HG03342 (cell line): ENCODE measurements around the gene CENPX.
"Not testable (repeated sequence)": the region's sequence is repeated elsewhere in the genome, so short reads cannot be mapped to it uniquely, and the experiment has no call there.

ENCODE experiments used
- ATAC-seq: cut with Tn5 transposase; IDR thresholded peaks from one replicate; pipeline ENCODE4 v1.9.1; 2021; ENCODE audit warnings: mild to moderate bottlenecking, moderate library complexity; ENCODE audit not compliant: unreplicated experiment

The CENPX gene

DNA sequence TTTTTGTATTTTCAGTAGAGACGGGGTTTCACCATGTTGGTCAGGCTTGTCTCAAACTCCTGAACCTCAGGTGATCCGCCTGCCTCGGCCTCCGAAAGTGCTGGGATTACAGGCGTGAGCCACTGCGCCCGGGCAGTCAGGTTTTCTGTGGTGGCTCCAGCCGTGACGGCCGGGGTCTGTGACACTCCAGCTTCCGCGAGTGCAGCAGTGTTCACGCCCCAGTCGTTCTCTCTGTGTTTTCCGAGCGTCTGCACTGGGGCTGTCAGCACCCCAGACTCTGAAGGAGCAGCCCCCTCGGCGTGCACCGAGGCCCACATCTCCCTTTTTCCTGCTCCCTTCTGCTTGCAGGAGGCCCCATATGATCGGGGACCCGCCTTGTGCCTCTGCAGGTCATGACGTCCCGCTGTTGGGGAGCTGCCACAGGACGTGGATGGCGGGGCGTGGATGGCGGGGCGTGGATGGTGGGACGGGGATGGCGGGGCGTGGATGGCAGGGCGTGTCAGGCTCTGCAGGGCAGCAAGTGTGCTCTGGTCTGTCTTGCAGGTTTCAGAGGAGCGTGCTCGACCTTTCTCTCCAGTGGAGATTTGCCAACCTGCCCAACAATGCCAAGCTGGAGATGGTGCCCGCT is 39.6 kb downstream of the CENPX start:
- no peak for ATAC-seq

DNA sequence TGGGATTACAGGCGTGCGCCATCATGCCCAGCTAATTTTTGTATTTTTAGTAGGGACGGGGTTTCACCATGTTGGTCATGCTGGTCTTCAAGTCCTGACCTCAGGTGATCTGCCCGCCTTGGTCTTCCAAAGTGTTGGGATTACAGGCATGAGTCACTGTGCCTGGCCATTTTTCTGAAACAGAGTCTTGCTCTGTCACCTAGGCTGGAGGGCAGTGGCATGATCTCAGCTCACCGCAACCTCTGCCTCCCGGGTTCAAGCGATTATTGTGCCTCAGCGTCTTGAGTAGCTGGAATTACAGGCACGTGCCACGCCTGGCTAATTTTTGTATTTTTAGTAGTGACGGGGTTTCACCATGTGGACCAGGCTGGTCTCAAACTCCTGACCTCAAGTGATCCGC is 41.2 kb downstream of the CENPX start:
- not testable (repeated sequence) for ATAC-seq

DNA sequence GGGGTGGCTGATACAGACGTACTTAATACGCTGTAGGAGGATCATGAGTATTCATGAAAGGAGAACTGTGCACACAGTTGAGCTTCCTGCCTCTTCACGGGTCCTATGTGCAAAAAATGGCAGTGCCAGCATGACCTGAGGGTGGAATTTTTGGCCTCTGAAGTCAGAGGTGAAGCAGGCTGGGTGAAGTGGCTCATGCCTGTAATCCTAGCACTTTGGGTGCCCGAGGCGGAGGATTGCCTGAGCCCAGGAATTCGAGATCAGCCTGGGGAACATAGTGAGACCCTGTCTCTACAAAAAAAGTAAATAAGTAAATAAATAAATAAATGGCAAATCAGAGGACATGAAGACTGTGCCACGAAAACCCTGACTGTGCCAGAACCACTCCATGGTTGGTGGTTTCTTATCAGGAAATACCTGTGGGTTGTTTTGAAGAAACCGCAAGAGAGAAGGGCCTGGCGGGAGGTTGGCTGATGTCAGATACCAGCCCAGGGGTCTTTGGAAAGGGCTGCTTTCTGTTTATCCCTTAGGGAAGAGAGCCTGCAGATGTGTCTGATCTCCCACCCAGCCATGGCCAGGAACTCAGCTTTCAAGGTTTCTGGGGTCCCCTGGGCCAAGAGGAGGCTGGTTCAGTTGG is 41.9 kb downstream of the CENPX start:
- no peak for ATAC-seq

DNA sequence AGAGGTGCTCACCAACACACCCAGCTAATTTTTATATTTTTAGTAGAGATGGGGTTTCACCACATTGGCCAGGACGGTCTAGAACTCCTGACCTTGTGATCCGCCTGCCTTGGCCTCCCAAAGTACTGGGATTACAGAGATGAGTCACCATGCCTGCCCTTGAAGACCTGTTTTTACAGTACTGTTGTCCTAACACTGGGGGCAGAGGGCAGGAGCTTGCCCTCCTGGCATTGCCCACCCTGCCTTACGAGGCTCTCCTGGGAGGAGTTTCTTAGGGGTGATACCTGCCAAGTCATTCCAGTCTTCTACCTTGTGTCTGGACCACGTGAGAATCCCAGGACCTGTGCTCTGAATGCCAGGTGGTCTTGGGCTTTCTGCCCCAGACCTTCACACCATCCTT is 42.6 kb downstream of the CENPX start:
- no peak for ATAC-seq

DNA sequence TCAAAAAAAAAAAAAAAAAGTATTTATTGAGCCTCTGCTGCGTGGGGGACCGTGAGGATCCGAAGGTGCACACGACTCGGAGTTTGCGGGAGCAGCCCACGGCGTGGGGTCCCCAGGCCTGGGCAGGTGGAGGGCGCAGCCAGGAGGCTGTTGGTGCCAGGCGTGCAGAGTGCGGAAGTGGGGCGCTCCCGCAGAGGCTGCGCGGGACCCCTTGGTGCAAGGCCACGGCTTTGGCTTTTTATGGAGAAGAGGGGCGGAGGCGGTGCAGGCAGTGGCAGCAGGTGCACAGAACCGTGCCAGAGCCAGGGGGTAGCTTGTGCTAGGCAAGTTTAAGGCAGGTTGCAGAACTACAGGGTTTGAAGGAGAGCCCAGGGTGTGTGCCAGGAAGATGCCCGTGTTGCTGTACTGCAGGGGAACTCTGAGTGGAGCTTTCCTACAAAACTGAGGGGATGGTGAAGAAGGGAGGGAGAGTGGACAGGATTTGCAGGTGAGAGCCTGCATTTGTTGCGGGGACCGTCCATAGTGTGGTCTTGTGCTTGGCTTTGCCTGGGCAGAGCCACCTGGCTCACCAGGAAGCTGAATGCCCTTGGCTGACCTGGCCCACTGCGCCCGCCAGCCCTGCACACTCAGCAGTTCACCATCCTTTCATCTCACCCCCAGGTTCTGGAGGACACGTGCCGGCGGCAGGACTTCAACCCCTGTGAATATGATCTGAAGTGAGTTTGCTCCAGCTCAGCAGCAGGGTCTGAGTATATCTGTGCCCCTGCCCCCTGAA is 44.0 kb downstream of the CENPX start:
- ATAC-seq = no peak

DNA sequence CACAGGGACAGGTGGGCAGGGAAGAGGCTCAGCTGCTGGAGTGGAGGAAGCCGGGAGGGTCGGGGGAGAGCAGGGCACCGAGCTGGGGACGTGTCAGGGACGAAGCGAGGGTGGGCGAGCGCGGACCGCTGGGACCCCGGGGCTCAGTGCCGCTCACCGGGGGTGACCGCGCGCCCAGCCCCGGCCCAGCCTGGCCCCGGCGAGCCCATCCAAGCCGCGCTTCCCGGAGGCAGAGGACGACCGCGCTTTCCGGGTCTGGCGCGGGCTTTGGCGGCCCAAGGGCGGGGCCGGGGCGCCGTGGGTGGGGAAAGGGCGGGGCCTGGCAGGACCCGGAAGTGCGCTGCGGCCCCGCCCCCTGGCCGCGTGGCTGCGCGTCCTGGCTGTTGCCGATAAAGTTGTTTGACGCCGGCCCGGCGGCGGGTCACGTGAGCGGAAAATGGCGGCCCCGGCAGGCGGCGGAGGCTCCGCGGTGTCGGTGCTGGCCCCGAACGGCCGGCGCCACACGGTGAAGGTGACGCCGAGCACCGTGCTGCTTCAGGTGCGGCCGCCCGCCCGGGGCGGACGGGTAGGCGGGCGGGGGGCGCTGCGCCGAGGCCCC is 45.4 kb downstream of the CENPX start, which contains the start of gene ASPSCR1:
ASPSCR1 (plus strand) TSS at position 419 of the 598 bp plus-strand sequence; CDS start at position 437, 18 bp downstream.
- peak; percentile 73 for ATAC-seq

DNA sequence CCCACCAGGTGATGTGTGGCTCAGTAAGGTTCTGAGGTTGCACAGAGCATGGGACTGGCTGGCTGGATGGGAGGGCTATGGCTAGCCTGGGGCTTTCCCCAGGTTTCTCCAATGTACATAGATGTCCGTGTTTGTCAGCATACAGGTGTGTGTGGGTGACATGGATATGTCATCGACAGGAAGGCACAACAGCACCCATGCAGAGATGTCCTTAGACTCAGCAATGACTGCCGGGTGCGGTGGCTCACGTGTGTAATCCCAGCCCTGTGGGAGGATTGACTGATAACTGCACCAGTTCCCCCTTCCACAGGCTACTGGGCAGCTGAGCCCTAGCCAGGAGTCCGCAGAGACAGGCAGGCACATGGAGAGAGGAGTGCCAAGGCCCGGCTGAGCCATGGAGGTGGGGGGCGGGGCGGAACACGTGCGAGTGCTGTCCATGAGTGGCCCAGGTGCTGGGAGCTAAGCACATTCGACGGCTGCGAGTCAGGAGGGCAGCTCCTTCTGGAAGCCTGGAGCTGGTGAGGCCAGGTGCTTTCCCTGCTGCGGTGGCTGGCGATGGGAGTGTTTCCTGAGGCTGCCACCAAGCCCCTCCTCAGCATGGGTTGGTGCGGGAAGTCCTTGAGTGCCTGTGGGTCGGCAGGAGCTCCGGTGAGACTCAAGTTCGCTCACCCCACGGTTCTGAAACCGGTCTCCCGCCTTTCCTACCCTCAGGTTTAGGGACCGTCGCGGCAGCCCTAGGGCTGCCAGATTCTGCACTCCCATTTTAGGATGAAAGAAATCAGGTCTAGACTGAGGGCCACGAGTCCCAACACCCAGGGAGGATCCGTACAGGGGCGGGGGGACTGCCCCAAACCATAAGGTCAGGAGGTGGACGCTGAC is 46.1 kb downstream of the CENPX start:
- peak; percentile 11 for ATAC-seq

DNA sequence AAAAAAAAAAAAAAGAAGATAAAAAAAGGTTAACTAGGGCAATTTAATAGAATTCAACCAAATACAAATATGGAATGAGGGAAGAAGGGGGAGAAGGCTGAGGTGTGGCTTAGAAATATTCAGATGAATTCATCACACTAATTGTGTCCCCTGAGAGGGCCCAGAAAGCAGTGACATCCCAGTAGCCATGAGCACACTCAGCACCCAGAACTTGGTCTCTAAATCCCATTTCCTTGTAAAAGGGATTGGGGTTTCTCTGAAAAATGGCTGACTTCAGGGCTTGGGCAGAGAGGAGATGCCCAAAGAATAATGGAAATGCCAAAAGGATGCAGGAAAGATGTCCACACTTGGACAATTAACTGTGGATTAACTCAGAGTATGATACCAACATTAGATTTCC is 49.2 kb downstream of the CENPX start:
- ATAC-seq = no peak

DNA sequence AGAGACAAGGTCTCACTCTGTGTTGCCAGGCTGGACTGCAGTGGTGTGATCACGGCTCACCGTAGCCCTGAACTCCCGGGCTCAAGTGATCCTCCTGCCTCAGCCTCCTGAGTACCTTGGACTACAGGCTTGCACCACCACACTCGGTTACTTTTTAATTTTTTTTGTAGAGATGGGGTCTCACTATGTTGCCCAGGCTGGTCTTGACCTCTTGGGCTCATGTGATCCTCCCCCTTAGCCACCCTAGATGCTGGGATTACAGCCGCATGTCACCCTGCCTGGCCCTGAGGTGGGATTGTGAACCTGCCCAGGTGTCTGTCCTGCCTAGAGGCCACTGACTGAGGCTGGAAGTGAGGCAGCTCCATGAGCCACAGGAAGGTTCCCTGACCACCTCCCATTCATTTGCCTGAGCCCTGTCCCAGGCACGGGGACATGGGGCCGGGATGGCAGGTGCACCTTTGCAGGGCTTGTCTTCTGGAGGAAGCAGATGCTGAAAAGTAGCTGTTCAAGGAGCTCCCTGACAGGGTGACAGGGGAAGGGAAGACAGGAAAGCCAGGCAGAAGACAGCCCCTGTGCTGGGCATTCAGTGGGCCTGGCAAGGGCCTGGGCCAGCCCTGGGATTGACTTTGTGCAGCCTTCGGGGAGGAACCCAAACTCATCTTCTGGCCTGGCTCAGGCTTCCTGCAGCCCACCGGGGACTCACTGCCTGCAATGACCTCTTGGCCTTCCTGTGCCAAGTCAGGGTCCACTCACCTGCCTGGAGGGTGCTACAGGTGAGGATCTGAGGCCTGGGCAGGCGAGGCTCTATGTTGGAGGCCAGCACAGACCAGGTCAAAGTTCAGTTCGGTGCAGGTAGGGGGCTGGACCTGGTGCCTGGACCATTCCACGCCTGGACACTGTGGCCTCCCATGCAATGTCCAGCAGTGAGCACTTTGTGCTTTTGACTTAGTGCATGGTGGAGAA is 53.5 kb downstream of the CENPX start:
- ATAC-seq = no peak
